Hypothalamus (tissue), 51 donors: ENCODE measurements around the gene PRF1.
A peak's percentile ranks its signal among the peaks of the same experiment; 100 is the strongest.
"Not testable (repeated sequence)": the region's sequence is repeated elsewhere in the genome, so short reads cannot be mapped to it uniquely, and the experiment has no call there.

Experiments used
- DNase-seq, 51 donors: peaks; one replicate each; lab custom pipeline; 2025; lab: John Stamatoyannopoulos, UW

PRF1 gene

GRCh38 chr10:70618663-70619062, 16.1 kb upstream of the PRF1 start:
- no peak for DNase-seq

DNA sequence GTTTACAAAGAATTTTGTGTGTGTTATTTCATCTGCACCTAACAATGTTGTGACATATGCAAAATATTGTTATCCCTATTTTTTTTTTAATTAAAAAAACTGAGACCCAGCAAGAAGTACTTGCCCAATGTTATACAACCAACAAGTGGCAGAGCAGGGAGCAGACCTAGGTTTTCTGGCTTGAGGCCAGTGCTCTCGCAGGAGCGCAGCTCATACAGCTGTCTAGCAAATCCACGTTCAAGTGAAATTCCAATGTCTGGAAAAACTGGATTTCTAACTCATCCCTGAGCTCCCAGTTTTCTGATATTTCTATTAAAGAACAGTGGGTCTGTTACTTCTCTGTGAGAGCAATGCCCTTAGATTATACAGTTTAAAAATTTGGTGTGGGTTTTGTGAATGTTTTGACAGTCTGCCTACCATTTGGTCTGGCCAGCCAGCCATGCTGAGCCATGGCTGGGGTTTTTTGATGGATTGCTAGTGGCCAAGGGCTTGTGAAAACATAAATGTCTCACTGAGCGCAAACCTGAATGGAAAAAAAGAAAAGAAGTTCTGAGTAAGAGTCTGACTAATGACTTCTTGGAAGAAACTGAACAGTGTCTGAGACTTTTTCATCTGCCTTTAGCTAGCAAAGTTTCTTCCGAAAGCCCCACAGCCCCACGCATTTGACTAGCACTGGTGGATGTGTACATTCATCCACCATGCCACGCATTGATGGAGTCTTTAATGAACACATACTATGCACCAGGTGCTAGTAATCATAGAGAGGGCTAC, 15.4 kb upstream of the PRF1 start:
- DNase-seq, result no peak

- no peak for DNase-seq
These were observed 14.2 kb upstream of the PRF1 start for GRCh38 chr10:70616761-70617160.

- no peak for DNase-seq
These were observed 13.4 kb upstream of the PRF1 start for GRCh38 chr10:70615784-70616522.

- DNase-seq, result no peak
These were observed 12.7 kb upstream of the PRF1 start for GRCh38 chr10:70615211-70615610.

DNA sequence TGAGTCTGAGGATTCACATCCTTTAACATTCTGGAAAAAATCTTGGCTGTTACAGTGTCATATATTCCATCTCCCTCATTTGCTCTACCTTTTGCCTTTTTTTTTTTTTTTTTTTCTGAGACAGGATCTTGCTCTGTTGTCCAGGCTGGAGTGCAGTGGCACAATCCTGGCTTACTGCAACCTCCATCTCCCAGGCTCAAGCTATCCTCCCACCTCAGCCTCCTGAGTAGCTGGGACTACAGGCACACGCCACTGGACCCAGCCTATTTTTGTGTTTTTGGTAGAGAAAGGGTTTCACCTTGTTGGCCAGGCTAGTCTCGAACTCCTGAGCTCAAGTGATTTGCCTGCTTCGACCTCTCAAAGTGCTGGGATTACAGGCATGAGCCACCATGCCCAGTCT, 11.8 kb upstream of the PRF1 start:
- DNase-seq, result not testable (repeated sequence)

DNA sequence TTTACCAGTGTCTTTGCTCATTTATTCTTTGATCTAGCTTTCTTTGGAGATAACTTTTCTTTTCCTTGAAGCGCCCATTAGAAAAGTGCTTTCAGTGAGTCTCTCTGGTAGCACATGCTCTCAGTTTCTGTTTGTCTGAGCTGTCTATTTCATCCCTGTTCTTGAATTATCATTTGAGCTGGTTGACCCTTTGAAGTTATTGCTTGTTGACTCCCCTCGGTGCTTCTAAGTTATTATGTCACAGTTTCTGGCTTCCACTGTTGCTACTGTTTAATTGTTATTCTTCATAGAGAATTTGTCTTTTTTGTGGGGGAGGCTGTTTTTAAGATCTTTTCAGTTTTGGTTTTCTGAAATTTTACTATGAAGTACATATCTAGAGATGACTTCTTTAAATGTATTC, 11.4 kb upstream of the PRF1 start:
- no peak for DNase-seq

- DNase-seq, result no peak
These were observed 5.4 kb upstream of the PRF1 start for GRCh38 chr10:70607936-70608335.

- DNase-seq, result no peak
These were observed 2.6 kb upstream of the PRF1 start for GRCh38 chr10:70605161-70605560.

DNA sequence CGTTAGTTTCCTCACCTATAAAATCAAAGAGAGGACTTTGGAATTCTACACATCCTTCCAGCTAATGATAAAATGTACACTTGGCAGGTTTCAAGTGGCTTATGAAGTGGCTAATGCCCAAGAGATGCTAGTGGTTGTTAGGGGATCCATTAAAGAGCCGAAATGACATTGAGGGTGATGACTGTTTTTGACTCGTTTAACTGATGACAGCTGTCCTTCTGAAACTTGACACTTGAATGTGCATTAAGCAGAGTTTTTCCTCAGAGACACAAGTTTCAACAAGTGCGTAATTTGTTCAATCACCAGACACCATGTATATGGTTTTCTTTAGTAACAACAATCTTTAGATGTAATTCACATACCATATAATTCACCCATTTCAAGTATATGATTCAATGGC, 1.6 kb upstream of the PRF1 start:
- no peak for DNase-seq

- DNase-seq, result no peak
These were observed 884 bp upstream of the PRF1 start for GRCh38 chr10:70603449-70603801.

DNA sequence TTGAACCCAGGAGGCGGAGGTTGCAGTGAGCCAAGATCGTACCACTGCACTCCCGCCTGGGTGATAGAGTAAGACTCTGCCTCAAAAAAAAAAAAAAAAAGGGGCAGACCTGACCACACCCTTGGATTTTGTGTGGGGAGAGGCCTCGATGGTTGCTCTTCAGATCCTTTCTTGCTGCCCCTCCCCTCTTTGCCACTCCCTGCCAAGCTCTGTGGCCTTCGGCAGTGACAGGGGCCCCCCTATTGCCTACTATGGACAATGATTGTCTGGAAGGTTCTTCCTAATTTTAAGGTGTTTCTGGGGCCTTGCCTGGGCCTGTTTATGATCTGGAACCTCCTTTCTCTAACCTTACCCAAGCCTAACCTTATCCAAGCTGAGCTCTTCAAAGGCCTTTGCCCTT, 795 bp downstream of the PRF1 start:
- no peak for DNase-seq

DNA sequence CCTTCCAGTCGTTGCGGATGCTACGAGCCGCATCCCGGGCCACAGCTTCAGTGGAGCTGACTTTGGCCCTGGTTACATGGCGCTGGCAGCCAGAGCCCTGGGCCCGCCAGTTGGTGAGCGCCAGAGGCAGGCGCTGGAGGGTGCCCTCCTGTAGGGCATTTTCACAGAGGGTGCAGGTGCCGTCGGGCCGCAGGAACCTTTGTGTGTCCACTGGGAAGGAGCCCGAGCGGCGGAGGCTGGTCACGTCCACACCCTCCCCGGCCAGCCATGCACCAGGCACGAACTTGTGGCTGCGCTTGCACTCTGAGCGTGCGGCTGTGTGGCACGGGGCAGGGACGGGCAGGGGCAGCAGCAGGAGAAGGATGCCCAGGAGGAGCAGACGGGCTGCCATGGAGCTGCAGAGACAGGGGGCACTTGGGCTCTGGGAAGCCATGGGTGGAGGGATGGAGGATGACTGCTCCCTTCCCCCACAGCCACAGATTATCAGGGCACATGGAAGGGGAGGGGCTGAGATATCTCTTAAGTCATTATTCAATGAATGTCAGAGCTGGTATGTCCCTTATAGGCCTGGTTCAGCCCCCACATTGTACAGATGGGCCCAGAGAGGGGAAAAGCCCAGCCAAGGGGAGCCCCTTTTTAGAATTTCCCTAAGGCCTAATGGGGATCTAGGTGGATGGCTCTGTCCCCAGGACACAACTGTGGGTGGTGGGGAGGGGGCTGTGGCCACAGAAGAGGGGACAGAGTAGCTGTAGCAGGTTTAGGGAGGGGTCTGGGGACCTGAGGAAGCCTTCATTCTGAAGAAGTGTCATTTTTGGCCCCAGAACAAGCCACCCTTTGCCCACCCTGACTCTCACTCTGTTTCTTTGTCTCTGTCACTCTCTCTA, 1.8 kb downstream of the PRF1 start:
- DNase-seq, result no peak

GRCh38 chr10:70599791-70600190, 2.8 kb downstream of the PRF1 start:
- DNase-seq, result no peak

GRCh38 chr10:70599319-70599718, 3.2 kb downstream of the PRF1 start:
- no peak for DNase-seq

- no peak for DNase-seq
These were observed 3.7 kb downstream of the PRF1 start for GRCh38 chr10:70598857-70599295.

GRCh38 chr10:70597856-70598815, 4.4 kb downstream of the PRF1 start:
- peak in 1 of 51 donors; percentile 44 for DNase-seq

DNA sequence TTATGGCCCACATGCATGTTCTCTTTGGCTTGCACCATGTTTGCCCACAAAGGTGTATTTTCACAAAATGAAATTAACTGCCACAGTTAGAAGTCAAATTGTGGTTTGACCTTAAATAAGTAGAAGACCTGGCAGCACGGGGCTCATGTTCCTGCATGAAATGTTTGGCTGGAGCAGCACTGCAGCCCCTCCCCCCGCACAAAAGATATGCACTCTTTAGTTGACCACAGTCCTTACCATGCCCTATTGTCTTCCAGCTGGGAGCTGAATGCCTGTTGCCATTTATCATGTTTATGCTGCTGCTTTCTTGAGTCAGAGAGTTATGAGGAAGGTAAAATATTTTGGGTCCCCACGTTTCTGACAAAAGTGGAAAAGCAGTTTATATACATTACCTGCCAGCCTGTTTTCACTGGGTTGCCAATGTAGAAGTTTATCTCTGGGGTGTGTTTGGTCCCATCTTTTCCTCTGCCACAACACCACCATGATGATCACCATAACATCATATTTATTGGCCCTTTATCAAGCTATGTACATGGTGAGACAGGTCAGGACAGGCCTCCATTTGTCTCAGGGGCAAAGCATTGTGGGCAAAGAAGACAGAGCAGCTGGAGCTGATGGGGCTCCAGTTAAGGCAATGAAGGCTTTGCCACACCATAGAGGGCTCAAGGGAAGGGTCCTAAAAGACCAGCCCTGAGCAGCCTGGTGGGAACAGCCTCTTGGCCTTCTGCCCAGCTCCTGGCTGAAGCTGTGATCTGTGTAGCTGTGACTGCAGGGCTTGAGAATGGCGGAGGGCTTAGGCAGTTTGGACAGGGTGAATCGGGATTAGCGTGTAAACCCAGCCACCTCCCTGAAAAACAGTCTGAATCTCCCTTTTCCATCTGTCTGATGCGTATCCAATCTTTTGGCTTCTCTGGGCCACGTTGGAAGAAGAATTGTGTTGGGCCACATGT, 5.4 kb downstream of the PRF1 start:
- DNase-seq, result no peak
